ENCODE measurements around the gene CCDC146.

CCDC146 gene

GRCh38 chr7:77284005-77284404, 161.6 kb downstream of the CCDC146 start:
- no peak for DNase-seq (ENCODE audit: low read depth in 3 of 3)

- DNase-seq (ENCODE audit: low read depth in 3 of 3) = no peak
These were observed 162.2 kb downstream of the CCDC146 start for GRCh38 chr7:77284616-77285015.

GRCh38 chr7:77288676-77289320, 166.4 kb downstream of the CCDC146 start:
- no peak for DNase-seq (ENCODE audit: low read depth in 3 of 3)

- DNase-seq (ENCODE audit: low read depth in 3 of 3) = no peak
These were observed 167.0 kb downstream of the CCDC146 start for GRCh38 chr7:77289387-77289786.

- no peak for DNase-seq (ENCODE audit: low read depth in 3 of 3)
These were observed 168.0 kb downstream of the CCDC146 start for GRCh38 chr7:77290425-77290824.

- no peak for DNase-seq (ENCODE audit: low read depth in 3 of 3)
These were observed 170.6 kb downstream of the CCDC146 start for GRCh38 chr7:77293046-77293445.

- DNase-seq (ENCODE audit: low read depth in 3 of 3) = no peak
These were observed 173.1 kb downstream of the CCDC146 start for GRCh38 chr7:77295549-77295948.

GRCh38 chr7:77306231-77307067, 184.0 kb downstream of the CCDC146 start:
- DNase-seq (ENCODE audit: low read depth in 3 of 3) = no peak

- DNase-seq (ENCODE audit: low read depth in 3 of 3) = no peak
These were observed 186.4 kb downstream of the CCDC146 start for GRCh38 chr7:77308792-77309191.

GRCh38 chr7:77309714-77310220, 187.4 kb downstream of the CCDC146 start:
- DNase-seq (ENCODE audit: low read depth in 3 of 3) = no peak

- DNase-seq (ENCODE audit: low read depth in 3 of 3) = no peak
These were observed 188.6 kb downstream of the CCDC146 start for GRCh38 chr7:77310982-77311381.

GRCh38 chr7:77313085-77313484, 190.7 kb downstream of the CCDC146 start:
- DNase-seq (ENCODE audit: low read depth in 3 of 3) = no peak

GRCh38 chr7:77313876-77314480, 191.6 kb downstream of the CCDC146 start:
- no peak for DNase-seq (ENCODE audit: low read depth in 3 of 3)

GRCh38 chr7:77315182-77315591, 192.8 kb downstream of the CCDC146 start:
- no peak for DNase-seq (ENCODE audit: low read depth in 3 of 3)

GRCh38 chr7:77316219-77316978, 194.0 kb downstream of the CCDC146 start:
- DNase-seq (ENCODE audit: low read depth in 3 of 3) = no peak

GRCh38 chr7:77318019-77318418, 195.6 kb downstream of the CCDC146 start:
- DNase-seq (ENCODE audit: low read depth in 3 of 3) = no peak

- no peak for DNase-seq (ENCODE audit: low read depth in 3 of 3)
These were observed 197.7 kb downstream of the CCDC146 start for GRCh38 chr7:77320137-77320536.

GRCh38 chr7:77320714-77321113, 198.3 kb downstream of the CCDC146 start:
- no peak for DNase-seq (ENCODE audit: low read depth in 3 of 3)

GRCh38 chr7:77321300-77321699, 198.9 kb downstream of the CCDC146 start:
- DNase-seq (ENCODE audit: low read depth in 3 of 3) = no peak

GRCh38 chr7:77326131-77326530, 203.7 kb downstream of the CCDC146 start:
- no peak for DNase-seq (ENCODE audit: low read depth in 3 of 3)

GRCh38 chr7:77327067-77327931, 204.9 kb downstream of the CCDC146 start:
- no peak for DNase-seq (ENCODE audit: low read depth in 3 of 3)
